HG03064 (cell line): Measurements from ENCODE around the gene LRIG3.
"Not testable (repeated sequence)": the region's sequence is repeated elsewhere in the genome, so short reads cannot be mapped to it uniquely, and the experiment has no call there.

Experiments
- ATAC-seq: cut with Tn5 transposase; IDR thresholded peaks from one replicate; pipeline ENCODE4 v1.9.1; 2021; ENCODE audit warnings: low read depth; ENCODE audit not compliant: unreplicated experiment

Gene LRIG3

DNA sequence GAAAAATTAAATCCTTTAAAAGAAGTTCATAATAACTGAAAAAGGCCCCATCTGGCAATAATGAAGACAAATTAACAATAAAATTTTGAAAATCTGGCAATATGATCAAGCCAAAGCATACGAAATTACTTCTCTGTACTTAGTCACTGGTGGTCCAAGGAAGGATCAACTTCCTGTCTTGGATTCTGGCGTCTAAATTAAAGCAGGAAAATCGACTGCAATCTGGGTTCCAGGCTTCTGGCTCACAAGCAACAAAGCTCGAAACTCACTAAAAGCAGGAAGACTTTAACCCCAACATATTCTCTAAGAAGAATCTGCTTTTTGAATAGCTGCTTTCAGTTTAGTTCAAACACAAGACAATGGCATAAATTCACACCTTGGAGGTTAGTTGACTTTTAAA, 49.7 kb downstream of the LRIG3 start:
- no peak for ATAC-seq

DNA sequence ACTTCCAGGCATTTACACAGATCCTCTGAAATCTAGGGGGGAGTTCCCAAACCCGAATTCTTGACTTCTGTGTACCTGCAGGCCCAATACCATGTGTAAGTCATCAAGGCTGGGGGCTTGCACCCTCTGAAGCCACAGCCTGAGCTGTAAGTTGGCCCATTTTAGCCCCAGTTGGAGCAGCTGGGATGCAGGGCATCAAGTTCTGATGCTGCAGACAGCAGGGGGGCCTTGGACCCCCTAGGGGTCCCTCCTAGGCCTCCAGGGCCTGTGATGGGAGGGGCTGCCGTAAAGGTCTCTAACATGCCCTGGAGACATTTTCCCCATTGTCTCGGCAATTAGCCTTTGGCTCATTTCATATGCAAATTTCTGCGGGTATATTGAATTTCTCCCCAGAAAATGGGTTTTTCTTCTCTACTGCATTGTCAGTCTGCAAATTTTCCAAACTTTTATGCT, 59.5 kb downstream of the LRIG3 start:
- ATAC-seq: no peak

DNA sequence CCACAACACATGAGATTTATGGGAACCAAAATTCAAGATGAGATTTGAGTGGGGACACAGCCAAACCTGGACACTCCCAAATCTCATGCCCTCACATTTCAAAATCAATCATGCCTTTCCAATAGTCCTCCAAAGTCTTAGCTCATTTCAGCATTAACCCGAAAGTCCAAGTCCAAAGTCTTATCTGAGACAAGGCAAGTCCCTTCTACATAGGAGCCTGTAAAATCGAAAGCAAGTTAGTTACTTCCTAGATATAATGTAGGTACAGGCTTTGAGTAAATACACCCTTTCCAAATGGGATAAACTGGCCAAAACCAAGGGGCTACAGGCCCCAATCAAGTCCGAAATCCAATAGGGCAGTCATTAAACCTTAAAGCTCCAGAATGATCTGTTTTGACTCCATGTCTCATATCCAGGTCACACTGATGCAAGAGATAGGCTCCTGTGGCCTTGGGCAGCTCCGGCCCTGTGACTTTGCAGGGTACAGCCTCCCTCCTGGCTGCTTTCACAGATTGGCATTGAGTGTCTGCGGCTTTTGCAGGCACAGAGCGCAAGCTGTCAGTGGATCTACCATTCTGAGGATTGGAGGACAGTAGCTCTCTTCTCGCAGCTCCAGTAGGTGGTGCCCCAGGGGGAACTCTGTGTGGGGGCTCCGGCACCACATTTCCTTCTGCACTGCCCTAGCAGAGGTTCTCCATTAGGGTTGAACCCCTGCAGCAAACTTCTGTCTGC, 60.1 kb downstream of the LRIG3 start:
- ATAC-seq: no peak

DNA sequence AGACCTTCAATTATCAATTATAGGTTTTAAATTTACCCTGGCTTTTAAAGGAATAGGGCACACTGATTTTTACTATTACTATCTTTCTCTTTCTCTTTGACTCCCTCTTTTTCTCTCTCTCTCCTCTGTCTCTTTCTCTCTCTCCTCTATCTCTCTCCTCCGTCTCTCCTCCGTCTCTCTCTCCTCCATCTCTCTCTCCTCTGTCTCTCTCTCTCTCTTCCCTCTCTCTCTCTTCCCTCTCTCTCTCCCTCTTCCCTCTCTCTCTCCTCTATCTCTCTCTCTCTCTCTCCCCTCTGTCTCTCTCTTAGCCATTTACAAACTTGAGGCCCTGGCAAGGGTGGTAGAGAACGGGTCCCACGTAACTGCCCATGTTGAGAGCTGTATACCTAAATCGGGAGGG, 62.3 kb downstream of the LRIG3 start:
- ATAC-seq: no peak

DNA sequence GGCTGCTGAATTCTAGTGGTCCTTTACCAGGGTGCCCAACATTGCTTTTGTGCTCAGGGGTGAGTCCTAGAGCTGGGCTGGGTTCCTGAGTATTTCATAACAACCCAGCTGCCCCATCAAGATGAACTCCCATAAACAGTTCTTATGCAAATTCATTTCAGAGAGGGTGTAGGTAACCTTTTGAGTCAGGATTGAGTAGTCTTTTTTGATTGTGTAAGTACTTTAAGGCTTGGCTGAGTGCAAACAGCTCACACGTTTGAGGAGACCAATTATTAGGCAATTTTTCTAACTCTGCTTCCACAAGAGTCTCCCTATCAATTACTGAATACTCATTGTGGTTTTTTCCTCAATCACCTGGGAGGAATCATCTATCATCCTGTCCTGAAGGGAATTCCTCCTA, 63.1 kb downstream of the LRIG3 start:
- ATAC-seq: not testable (repeated sequence)

DNA sequence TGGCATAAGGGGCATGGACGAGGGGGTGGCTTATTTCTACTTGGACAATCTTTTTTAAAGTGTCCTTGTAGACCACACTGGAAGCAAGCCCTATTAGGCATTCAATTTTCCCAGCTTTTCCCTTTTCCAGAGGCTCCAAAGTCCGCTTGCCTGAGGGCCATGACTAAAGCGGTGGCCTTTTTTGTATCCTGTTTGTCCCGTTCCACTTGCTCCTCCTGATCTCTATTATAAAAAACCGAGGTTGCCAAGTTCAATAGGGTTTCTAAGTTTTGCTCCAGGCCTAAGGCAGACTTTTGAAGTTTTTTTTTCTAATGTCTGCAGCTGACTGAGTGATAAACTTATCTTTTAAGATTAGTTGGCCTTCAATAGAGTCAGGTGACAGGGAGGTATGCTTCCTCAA, 64.7 kb downstream of the LRIG3 start:
- not testable (repeated sequence) for ATAC-seq

DNA sequence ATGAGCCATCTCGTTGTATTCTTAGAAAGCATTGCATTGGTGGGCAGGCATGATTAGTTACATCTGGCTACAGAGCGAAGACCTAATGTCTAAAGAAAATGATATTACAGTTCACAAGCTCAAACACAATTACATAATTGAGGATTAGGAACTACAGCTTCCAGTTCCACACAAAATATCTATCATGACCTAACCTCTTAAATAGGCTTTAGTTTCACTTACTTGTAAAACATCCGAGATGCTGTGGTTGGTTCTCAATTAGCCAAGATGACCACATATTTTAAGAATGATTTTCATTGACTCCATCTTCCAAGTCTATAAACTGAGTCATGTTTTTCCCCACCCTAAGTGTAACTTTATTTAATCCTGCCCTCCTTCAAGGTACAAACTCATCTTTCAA, 69.5 kb downstream of the LRIG3 start:
- ATAC-seq: no peak

DNA sequence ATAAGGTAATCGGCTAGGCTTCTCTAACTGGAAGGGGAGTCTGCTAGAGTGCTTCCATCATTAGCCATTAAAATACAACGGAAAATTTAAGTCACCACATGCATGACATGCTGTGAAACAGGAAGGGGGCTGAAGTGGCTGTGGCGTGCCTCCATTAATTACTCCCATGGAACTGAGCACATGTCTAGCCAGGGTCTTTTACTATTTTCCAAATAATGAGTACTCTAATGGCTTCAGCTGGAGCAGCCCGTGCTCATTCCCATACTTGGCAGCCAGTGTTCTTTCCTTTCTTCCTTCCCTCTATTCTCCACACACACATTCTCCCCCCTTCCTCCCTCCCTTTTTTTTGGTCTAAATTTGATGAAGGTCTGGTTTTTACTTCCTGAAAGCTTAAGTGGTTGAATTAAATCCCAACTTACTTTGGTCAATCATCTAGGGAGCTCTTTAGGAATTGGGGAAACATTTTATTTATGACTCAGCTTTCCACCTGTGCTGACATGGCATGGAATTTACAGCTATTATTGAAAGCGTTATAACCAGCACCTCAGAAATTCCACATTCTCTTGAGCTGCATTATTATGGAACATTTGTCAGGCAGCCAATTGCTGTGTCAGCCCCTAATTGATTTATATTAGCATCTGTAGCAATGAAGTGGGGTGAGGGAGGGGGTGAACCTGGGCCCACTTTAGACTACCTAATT, 72.3 kb downstream of the LRIG3 start:
- no peak for ATAC-seq

DNA sequence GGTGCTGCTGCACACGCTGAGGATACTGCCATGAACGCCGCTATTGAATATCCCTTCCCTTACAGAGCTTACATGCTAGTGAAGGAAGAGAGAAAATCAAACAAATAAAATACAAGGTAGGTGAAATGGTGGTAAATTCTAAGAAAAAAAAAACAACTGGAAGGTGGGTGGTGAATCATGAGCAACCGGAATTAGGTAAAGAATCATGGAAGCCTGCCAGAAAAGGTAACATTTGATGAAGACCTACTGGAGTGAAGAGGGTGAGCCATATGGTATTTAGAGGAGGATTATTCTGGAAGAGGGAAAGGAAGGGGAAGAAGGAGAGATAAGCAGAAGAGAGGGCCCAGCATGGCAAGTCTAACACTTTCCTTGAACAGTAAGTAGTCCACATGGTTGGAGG, 76.1 kb downstream of the LRIG3 start:
- ATAC-seq: no peak

DNA sequence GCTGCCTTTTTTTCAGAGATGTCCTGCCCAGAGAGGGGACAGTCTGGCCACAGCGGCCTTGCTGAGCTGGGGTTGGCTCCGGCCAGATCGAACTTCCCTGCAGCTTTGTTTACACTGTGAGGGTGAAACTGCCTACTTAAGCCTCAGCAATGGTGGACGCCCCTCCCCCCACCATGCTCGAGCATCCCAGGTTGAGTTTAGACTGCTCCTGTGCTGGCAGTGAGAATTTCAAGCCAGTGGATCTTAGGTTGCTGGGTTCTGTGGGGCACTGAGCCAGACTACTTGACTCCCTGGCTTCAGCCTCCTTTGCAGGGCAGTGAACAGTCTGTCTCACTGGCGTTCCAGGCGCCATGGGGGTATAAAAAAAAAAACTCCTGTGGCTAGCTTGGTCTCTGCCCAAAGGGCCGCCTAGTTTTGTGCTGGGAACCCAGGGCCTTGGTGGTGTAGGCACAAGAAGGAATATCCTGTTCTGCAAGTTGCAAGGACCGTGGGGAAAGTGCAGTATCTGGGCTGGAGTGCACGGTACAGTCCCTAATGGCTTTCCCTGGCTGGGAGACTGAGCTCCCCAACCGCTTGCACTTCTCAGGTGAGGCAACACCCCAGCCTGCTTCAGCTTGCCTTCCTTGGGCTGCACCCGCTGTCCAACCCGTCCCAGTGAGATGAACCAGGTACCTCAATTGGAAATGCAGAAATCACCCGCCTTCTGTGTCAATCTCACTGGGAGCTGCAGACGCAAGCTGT, 79.1 kb downstream of the LRIG3 start:
- ATAC-seq: no peak

DNA sequence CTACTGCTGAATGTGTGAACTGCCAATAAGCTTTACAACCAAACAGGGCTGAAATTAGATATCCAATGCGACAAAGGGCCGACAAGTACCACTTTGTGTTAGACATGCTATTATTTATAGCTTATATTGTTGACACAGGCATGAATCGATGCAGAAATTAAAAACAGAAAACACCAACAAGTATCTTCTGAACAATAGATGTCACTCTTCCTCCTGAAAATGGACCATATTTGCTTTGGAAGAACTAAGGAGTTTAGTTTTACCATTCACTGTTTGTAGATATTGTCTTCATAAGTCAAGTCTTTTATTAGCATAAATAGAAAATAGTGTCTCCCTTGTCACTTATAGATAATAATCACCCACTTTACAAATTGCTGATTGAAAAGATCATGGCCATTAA, 86.5 kb downstream of the LRIG3 start:
- no peak for ATAC-seq

DNA sequence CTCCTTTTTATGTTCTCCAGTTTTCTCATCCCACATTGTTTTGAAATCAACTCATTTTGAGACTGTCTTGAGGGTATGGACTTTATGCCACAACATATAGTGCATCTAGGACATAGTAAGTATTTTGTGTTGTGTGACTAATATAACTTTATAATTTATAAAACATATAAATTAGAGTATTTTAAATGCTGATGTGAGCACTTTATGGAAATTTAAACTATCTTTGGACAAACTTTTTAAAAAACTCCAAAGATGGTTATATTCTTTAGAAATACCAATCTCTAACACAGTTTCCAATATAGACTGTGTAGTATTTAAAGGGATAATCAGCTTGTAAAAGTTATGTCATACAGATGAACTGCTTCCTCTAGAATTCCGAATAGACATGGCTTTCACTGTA, 87.4 kb downstream of the LRIG3 start:
- ATAC-seq: no peak
